NCI-H748 treated with DMSO at 0.1 percent for 48 hours (cell line): ENCODE results near the gene RSAD2.
A peak's percentile ranks its signal among the peaks of the same experiment; 100 is the strongest.
"Not testable (repeated sequence)": the region's sequence is repeated elsewhere in the genome, so short reads cannot be mapped to it uniquely, and the experiment has no call there.

ENCODE experiments used
- DNase-seq: peaks from one replicate; lab custom pipeline; 2025; lab: John Stamatoyannopoulos, UW

RSAD2 gene

DNA sequence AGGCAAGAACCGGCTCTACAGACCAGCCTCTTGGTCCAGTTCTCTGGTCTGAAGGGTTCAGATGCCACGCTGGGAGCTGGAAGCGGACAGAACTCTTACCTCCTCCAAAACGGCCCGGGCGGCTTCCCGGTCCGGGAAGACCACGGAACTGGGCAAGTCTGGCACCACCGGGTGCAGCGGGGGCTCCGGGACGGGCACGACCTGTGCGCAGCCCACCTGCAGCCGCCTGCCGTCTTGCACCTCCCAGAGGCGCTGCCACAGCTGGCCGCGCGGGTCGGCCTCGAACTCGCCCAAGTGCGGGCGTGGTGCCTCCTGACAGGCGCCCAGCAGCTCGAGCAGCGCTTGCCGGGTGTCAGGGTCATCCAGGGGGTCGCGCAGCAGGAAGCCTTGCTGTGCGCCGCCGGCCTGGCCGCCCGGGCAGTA is 12.6 kb upstream of the RSAD2 start:
- DNase-seq, result no peak

DNA sequence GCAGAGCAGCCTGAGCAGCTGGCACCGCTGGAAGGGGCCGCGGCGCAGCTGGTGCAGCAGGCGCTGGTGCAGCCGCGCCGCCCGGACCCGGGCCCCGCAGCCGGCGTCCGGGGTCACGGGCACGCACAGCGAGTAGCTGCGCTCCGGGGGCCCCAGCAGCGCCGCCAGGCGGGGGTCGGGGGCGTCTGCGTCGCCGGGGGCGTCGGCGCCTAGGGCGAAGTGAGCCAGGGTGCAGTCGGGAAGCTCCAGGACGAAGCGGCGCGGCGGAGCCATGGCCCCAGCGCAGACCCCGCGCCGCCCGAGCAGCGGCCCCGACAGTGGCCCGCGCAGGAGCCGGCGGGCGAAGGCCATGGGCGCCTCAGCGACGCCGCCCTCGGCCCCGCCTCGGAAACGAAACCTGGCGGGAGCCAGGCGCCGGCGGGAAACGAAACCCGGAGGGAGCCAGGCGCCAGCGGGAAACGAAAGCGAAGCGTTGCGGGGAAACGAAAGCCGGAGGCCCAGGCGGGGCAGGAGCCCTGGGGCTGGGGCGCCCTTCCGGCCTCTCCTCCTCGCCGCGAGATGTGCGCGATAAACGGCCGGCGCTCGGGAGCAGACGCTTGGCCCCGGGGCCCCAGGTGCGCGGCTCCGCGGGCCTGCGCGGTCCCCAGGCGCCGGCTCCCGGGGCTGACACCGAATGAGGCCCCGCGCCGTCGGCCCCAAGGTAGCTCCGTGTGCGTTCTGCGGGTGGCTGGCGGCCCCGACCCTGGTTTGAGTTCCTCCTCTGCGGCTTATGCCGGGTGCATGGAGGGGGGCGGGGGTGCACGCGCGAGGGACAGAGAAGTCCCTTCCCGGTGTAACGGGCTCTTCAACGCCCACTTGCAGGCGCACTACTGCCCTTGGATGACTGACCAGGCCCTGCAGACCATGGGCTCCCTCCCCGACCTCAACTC is 12.0 kb upstream of the RSAD2 start, which contains the start of gene CMPK2:
Gene CMPK2, minus strand, starts transcription at position 562 of the 929 bp plus-strand sequence. Its CDS starts 211 bp downstream, at position 351.
- DNase-seq, result no peak

DNA sequence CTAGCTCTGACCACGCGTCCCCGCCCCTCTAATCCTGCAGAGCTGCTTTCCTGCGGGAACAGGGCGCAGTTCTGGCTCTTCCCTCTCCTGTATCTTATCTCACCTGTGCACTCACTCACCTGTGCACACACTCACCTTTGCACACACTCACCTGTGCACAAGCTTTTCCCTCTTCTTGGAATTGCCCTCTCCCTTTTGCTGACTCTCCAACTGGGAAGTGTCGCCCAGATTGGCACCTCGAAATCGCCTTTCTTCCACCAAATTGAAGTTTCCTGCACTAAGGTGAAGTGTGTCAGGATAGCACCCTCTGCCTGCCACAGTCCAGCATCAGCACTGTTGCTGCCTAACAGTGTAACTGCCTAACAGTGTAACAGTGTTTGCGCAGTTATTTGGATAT is 11.3 kb upstream of the RSAD2 start:
- DNase-seq, result peak; percentile 70

DNA sequence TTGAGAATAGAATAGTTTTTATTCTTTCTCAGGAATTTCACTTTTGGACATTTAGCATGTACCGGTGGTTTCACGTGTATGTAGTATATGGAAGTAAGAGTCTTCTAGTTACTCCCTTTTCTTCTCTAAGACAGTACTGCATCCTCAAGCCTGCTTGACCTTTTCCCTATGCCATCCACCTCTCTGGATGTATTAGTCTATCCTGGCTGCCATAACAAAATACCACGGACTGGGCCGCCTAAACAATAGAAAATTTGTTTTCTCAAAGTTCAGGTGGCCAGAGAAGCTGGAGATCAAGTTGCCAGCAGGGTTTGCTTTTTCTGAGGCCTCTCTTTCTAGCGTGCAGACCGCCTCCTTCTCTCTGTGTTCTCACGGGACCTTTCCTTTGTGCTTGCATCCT is 10.6 kb upstream of the RSAD2 start:
- DNase-seq, result no peak

DNA sequence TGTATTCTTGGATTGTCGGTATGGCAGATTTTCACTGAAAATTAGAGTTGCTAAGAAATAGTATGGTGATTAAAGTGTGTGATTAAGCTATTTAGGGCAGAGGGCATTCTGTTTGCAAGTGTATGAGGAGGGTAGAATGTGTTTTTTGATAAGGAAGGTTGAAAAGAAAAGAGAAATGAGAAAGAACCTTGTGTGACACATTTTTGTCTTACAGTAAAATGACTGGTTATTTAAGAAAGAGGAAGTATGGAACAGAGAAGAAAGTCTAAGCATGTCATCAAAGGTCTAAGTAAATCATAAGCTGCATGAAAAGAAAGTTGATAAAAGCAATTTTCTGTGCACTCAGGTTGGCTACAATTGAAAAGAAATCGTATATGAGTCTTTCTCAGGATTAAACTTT is 5.2 kb upstream of the RSAD2 start:
- DNase-seq, result no peak

DNA sequence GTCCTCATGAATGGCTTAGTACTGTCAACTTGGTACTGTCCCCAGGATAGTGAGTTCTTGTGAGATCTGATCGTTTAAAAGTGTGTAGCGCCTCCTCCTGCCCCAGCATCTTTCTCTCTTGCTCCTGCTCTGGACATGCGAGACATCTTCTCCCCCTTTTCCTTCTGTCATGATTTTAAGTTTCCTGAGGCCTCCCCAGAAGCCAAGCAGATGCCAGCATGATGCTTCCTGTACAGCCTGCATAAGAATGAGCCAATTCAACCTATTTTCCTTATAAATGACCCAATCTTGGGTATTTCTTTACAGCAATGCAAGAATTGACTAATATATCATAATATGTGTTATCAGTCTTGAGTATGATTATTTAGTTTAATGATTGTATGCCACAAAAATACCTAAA is 3.5 kb upstream of the RSAD2 start:
- DNase-seq, result no peak

DNA sequence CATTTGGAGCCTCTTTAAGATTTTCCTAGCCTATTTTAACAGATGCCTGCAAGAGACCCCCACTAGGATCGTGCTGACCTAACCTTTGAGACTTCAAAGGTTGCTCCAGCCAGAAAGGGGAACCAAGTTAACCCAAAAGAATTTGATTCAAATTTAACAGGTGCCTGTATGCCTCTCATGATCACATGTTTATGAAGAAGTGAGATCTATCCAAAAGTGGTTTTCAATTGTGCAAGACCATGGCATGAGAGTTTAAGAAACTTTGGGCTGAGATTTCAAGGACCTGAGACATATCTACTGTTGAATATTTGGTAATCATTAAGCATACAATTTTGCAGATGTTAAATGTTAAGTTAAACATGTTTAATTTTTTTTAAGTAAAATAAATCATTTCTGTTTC is 1.3 kb upstream of the RSAD2 start:
- no peak for DNase-seq

DNA sequence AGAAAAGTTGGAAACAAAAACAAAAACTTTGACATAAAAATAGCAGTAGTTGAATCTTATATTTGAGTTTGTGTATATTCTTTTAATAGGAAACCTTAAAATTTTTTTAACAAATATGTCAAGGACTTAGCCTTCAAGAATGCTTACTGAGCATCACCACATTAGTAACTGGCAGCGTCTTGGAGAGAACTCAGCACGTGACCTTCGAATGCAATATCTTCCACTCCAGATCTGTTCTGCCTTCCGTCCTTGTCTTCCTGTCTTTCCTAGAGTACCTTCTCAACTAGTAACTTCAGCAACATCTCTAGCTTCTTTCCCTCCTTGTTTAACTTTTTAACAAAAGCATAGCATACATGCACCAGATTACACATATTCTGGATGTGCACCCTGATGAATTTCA is 972 bp downstream of the RSAD2 start:
- no peak for DNase-seq

DNA sequence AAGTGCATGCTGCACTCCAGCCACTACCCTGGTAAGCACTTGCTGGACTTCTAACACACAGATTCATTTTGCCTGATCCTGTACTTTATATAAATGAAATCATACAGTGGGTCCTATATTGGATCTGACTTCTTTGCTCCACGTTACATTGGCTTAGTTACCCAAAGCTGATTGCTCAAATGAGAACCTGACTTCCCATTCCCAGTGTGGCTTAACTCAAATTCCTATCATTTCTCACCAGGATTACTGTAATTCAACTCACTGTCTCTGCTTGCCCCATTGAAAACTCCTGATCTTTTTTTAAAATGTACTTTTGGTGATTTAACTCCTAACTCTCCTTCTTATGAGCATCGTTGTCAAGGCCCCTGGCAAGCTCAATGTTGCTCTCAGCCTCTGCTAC is 1.4 kb downstream of the RSAD2 start:
- no peak for DNase-seq

DNA sequence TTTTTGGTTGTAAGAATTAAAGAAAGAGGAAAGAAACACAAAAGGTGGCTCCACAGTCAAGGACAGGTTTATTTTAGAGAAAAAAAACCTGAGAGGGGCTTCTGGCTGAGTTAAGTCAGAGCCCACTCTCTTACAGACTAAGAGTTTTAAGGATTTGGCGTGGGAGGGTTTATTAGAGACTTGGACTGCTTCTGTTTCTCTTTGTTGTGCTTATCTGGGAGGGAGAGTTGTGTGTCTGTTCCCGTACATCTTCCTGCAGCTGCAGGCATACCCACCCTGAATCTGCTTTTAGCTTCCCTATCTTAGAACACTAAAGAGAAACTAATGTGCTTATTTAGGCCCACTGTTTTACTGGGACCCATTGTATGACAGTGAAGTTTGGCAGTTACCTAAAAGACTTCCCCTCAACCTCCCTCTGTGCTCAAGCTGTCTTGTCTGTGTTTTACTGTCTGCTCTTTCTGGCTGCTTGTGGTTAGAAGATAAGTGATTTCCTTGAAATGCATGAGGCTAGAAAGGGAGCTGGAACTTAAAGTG is 2.7 kb downstream of the RSAD2 start:
- DNase-seq, result no peak

DNA sequence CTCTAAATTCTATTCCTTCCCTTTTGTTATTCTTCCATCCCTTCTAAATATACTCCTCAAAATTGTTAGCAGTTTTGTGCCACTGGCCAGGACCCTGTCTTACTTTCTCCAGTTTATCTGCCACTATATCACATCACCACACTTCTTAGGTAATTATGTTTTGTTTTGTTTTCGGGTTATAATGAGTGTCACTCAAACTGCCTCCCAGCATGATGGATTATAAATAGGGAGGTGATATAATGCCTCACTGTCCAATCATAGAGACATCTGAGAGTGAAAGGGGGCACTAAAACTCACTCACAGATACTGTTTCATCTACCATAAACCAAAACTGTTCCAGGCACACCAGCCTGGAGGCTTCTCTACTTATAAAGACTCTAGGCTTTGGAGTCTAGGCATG is 3.5 kb downstream of the RSAD2 start:
- peak; percentile 26 for DNase-seq

DNA sequence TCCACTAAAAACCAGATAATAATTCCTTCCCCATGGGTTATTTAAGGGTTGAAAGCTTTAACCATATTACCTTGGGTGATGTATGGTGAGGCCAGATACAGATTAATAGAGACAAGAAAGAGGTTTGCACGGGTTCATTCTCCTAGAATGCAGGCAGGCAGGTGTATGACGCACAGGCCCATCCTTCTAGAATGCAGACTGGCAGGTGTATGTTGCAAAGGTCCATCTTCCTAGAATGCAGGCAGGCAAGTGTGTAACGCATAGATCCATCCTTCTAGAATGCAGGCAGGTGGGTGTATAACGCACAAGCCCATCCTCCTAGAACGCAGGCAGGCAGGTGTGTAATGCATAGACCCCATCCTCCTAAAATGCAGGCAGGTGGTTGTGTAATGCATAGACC is 3.9 kb downstream of the RSAD2 start:
- DNase-seq, result no peak

DNA sequence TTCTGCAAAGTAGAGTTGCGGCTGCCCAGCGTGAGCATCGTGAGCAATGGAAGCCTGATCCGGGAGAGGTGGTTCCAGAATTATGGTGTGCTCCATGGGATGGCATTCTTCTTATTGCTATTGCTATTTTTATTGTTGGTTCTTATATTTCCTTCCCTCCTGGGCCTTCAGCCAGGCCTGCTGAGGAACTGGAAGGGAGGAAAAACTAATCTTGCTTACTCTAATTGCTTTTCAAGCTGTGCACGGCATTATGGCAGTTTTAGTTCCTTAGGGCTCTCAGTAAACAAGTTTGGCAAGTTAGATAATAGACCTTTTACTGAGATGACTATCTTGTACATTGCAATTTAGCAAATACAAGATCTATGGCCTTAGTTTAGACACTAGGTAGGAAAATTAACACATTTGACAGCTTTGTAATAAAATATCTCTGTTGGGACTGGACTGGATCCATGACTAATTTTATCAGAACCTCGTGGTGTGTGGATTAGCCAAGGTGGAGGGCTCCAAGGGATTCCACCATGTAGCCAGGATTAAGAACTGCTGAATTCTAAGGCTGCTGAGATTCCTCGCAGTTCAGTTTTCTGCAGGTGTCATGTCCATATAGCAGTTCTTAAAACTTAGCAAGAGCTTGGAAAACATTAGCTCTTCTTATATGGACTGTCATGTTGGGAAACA is 6.0 kb downstream of the RSAD2 start:
- DNase-seq, result no peak

DNA sequence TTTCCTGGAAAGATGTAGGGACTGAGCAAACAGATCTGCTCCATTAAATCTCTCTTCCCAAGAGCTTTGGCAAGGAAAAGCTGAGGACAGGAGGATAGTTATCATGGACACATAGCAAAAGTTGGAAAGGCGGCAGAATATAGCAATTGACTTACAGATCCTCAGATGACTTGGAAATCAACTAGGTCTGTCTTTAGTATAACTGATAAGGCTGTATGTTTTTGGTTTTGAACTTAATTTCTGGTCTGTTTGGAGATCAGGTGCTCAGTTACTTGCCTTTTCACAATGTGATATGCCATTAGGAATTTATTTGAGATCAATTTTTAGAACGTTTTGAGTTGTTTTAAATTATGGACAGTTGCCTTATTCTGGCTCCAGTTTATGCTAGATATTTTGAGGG is 8.0 kb downstream of the RSAD2 start:
- no peak for DNase-seq

DNA sequence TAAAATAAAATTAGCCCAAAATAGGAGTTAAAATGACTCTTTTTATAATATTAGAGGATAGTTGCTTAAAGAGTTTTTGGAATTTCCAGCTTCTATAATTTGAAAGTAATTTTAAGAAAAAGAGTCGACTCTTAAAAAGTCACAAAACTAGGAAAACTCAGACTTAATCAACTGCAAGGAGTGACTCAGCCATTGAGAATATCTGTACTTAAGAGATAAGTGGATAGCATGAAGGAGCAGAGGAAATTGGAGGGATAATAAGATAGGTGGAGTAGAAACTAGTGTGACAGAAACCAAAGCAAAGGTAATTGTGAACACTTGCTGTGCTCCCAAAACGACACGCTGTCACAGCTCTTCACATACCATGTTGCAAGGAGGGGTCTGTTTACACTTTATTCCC is 8.4 kb downstream of the RSAD2 start:
- no peak for DNase-seq

DNA sequence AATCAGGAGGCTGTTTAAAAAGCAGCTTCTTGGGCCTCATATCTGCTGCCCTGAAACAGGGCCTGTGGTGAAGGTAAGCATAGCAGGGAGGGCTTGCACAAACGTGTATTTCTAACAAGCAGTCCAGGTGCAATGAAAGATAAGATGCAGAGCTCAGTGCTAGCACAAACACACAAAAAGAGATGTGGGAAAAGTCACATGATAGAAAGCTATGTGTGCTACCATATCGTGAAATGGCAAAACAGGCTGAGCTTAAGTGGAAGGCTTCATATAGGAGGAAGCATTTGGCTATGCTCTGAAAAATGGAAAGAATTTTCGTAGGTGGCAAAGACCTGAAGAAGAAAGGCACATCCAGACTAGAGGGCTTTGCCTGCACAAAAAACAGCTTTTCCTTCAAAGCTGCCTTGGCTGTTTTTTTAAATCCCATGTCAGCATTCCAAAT is 10.2 kb downstream of the RSAD2 start:
- DNase-seq, result no peak

DNA sequence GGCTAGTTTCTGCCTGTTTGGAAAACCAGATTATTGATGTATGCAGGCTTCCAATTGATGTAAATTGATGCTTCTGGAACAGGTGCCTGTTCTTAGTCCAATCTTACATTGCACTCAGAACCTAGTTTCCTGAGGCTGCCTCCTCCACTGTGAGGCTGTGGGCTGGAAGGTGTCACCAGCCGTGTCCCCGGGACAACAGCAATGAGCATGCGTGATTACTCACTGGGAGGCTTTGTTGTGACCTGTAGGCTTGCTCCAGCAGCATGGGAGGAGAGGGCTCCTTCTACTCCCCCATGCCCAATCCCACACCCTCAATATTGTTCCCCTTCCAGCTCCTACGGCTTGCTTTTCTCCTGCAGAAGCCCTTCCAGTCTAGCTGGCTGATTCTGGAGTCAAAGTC is 11.1 kb downstream of the RSAD2 start:
- DNase-seq, result no peak

DNA sequence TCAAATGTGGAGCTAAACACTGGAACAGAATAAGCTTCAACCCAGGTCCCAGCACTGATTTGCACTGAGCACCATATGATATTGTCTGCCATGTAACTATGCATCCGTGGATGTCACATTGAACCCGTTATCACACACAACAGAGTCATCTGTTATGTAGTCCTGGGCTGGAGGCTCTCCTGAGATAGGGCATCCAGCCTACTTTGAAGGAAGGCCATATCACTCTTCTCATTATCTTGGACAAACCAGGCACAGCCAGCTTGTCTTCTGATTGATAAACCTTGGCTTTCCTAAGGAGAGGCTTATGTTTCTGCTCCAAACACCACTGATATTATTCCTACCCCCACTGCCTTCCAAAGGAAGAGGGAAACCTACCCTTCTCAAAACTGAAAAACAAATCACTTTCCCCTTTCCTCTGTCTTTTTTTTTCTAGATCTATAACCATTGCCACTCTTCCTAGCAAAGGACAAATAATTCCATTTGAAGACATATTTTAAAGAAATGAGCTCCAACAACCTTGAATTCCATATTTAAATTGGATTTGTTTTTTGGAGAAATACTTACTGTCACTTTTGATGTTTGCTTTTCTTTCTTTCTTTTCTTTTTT is 16.4 kb downstream of the RSAD2 start:
- no peak for DNase-seq

DNA sequence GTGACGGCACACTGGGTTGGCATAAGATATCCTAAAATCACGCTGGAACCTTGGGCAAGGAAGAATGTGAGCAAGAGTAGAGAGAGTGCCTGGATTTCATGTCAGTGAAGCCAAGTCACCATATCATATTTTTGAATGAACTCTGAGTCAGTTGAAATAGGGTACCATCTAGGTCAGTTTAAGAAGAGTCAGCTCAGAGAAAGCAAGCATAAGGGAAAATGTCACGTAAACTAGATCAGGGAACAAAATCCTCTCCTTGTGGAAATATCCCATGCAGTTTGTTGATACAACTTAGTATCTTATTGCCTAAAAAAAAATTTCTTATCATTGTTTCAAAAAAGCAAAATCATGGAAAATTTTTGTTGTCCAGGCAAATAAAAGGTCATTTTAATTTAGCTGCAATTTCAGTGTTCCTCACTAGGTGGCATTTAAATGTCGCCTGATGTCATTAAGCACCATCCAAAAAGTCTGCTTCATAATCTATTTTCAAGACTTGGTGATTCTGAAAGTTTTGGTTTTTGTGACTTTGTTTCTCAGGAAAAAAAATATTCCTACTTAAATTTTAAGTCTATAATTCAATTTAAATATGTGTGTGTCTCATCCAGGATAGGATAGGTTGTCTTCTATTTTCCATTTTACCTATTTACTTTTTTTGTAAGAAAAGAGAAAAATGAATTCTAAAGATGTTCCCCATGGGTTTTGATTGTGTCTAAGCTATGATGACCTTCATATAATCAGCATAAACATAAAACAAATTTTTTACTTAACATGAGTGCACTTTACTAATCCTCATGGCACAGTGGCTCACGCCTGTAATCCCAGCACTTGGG is 19.6 kb downstream of the RSAD2 start:
- peak; percentile 40 for DNase-seq

DNA sequence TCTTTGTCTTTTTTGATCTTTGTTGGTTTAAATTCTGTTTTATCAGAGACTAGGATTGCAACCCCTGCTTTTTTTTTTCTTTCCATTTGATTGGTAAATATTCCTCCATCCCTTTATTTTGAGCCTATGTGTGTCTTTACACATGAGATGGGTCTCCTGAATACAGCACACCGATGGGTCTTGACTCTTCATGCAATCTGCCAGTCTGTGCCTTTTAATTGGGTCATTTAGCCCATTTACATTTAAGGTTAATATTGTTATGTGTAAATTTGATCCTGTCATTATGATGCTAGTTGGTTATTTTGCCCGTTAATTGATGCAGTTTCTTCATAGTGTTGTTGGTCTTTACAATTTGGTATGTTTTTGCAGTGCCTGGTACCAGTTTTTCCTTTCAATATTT is 25.0 kb downstream of the RSAD2 start:
- not testable (repeated sequence) for DNase-seq

DNA sequence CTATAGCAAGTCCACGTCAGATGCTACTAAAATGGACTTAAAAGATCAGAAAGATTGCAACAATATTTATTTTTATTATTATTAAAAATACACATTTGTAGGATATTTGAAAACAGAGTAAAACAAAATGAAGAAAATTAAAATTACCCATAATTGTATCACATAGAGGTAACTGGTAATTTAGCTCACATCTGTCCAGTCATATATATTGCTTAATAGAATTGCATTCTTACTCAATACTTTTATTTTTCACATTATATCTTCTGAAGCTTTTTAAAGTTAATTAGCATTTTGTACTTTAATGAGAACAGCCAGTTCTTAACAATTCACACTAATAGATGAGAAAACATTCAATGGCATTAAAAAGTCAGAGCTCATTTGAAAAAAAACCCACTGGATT is 28.1 kb downstream of the RSAD2 start:
- no peak for DNase-seq
